ENCODE measurements around the gene GPX4. TPM values are rescaled to one million over a fixed set of nuclear protein-coding genes. Genes with fewer than 3 reads are reported as not detected.

Gene GPX4
- total and polyA plus RNA-seq, 10 of the 15 experiments (the other 5 are each of a cell fraction or from before 2014, with no cell fraction given): 33.3 to 749 (median 297) TPM

DNA sequence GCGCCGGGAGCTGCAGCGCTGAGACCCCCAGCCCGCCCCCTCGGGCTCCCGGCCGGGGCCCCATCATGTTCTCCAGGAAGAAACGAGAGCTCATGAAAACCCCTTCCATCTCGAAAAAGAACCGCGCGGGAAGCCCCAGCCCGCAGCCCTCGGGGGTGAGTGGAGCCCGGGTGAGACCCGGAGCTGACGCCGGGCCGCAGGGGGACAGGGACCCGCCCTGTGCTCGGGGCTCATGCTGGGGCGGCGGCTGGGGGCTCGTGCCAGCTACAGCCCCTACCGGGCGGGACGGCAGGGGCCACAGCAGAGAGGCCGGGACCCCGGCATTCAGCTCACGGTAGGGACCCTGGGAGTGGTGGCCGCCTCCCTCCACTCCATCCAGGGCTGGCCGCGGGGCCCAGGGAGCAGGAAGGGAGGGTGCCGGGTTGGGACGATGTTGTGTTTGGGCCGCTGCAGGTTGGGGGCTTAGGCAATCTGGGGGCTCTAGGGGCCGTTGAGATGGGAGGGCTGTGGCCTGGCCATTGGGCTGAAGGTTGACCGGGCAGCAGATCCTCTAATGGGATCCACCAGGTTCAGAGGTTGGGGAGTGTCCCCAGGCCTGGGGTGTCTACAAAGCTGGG, 36.3 kb upstream of the GPX4 start (continued):
- TF ChIP-seq, protein P1, sequence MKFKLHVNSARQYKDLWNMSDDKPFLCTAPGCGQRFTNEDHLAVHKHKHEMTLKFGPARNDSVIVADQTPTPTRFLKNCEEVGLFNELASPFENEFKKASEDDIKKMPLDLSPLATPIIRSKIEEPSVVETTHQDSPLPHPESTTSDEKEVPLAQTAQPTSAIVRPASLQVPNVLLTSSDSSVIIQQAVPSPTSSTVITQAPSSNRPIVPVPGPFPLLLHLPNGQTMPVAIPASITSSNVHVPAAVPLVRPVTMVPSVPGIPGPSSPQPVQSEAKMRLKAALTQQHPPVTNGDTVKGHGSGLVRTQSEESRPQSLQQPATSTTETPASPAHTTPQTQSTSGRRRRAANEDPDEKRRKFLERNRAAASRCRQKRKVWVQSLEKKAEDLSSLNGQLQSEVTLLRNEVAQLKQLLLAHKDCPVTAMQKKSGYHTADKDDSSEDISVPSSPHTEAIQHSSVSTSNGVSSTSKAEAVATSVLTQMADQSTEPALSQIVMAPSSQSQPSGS (IDR thresholded peaks at IDR 0.05; ENCODE audit: low read length): no peak
- TF ChIP-seq BHLHE40 (IDR thresholded peaks at IDR 0.05; ENCODE audit: borderline replicate concordance in 1 of 2, low read depth in 2 of 2, low read length in 1 of 2) (no peak), ETV6 (conservative IDR thresholded peaks at IDR 0.05 in 1 of 2, IDR thresholded peaks at IDR 0.05 in 1 of 2; ENCODE audit: borderline replicate concordance in 1 of 2, low read depth in 1 of 2) (no peak), RCOR1 (conservative IDR thresholded peaks at IDR 0.05; ENCODE audit: low read depth, low read length) (no peak), ESRRA (IDR thresholded peaks at IDR 0.05; ENCODE audit: low read length) (no peak), BCL11A (IDR thresholded peaks at IDR 0.05; ENCODE audit: low read depth, low read length) (no peak), CREB1 (IDR thresholded peaks at IDR 0.05; ENCODE audit: low read depth) (no peak), ZBTB4 (CRISPR knock-in tag; IDR thresholded peaks at IDR 0.05) (no peak), FOS (IDR thresholded peaks at IDR 0.05; ENCODE audit: borderline replicate concordance, extremely low read depth, insufficient read length) (no peak), CBX3 (IDR thresholded peaks at IDR 0.05; ENCODE audit: borderline replicate concordance, low read depth) (no peak), HDGF (IDR thresholded peaks at IDR 0.05) (0 out of 2 replicates have a peak, but pooled peaks have one; percentile 69), POLR2A (IDR thresholded peaks at IDR 0.05; ENCODE audit: low read depth, low read length) (no peak; the same call in 1 of the 2 replicates), ZNF622 (IDR thresholded peaks at IDR 0.05) (no peak), RELA (IDR thresholded peaks at IDR 0.05; ENCODE audit: borderline replicate concordance, partially characterized antibody) (peak; percentile 36), NFYA (IDR thresholded peaks at IDR 0.05; ENCODE audit: borderline replicate concordance, low read depth, low read length) (no peak), BRCA1 (IDR thresholded peaks at IDR 0.05; ENCODE audit: low read depth, low read length) (no peak), SUPT20H (IDR thresholded peaks at IDR 0.05; ENCODE audit: borderline replicate concordance, control insufficient read depth, low read depth, low read length) (no peak), ZNF207 (IDR thresholded peaks at IDR 0.05; ENCODE audit: borderline replicate concordance) (no peak), SREBF1 (IDR thresholded peaks at IDR 0.05; ENCODE audit: low read length) (no peak), ASH2L (IDR thresholded peaks at IDR 0.05; ENCODE audit: borderline replicate concordance, low read depth) (0 out of 2 replicates have a peak, but pooled peaks have one; percentile 21)
- TF ChIP-seq, protein P2, sequence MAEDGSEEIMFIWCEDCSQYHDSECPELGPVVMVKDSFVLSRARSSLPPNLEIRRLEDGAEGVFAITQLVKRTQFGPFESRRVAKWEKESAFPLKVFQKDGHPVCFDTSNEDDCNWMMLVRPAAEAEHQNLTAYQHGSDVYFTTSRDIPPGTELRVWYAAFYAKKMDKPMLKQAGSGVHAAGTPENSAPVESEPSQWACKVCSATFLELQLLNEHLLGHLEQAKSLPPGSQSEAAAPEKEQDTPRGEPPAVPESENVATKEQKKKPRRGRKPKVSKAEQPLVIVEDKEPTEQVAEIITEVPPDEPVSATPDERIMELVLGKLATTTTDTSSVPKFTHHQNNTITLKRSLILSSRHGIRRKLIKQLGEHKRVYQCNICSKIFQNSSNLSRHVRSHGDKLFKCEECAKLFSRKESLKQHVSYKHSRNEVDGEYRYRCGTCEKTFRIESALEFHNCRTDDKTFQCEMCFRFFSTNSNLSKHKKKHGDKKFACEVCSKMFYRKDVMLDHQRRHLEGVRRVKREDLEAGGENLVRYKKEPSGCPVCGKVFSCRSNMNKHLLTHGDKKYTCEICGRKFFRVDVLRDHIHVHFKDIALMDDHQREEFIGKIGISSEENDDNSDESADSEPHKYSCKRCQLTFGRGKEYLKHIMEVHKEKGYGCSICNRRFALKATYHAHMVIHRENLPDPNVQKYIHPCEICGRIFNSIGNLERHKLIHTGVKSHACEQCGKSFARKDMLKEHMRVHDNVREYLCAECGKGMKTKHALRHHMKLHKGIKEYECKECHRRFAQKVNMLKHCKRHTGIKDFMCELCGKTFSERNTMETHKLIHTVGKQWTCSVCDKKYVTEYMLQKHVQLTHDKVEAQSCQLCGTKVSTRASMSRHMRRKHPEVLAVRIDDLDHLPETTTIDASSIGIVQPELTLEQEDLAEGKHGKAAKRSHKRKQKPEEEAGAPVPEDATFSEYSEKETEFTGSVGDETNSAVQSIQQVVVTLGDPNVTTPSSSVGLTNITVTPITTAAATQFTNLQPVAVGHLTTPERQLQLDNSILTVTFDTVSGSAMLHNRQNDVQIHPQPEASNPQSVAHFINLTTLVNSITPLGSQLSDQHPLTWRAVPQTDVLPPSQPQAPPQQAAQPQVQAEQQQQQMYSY (CRISPR knock-in tag; IDR thresholded peaks at IDR 0.05): no peak
- TF ChIP-seq, protein P3, sequence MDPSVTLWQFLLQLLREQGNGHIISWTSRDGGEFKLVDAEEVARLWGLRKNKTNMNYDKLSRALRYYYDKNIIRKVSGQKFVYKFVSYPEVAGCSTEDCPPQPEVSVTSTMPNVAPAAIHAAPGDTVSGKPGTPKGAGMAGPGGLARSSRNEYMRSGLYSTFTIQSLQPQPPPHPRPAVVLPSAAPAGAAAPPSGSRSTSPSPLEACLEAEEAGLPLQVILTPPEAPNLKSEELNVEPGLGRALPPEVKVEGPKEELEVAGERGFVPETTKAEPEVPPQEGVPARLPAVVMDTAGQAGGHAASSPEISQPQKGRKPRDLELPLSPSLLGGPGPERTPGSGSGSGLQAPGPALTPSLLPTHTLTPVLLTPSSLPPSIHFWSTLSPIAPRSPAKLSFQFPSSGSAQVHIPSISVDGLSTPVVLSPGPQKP (IDR thresholded peaks at IDR 0.05; ENCODE audit: low read depth, low read length): no peak
